Adipocyte (in vitro differentiated cells): ENCODE data around the gene SH3D19.
A peak's percentile ranks its signal among the peaks of the same experiment; 100 is the strongest.

Experiments
- DNase-seq: peaks from one replicate; pipeline ENCODE4 v3.0.0-alpha.2; 2015; ENCODE audit warnings: low read depth
- H3K27me3 ChIP-seq: replicated peaks from 2 replicates; pipeline ENCODE4 v1.7.0; 2013; ENCODE audit warnings: mild to moderate bottlenecking, low read length, moderate library complexity; ENCODE audit not compliant: control insufficient read depth, insufficient read depth
- H3K36me3 ChIP-seq: 2 replicates; pipeline ENCODE4 v1.7.0; 2013; ENCODE audit warnings: low read length, mild to moderate bottlenecking, moderate library complexity; ENCODE audit not compliant: control insufficient read depth, insufficient read depth, severe bottlenecking
- H3K4me1 ChIP-seq: 2 replicates; pipeline ENCODE4 v1.7.0; 2013; ENCODE audit warnings: mild to moderate bottlenecking, low read length, moderate library complexity; ENCODE audit not compliant: control insufficient read depth, insufficient read depth
- H3K4me3 ChIP-seq: 2 replicates; pipeline ENCODE4 v1.7.0; 2013; ENCODE audit warnings: mild to moderate bottlenecking, low read length, moderate library complexity
- H3K9ac ChIP-seq: 2 replicates; pipeline ENCODE4 v1.7.0; 2013; ENCODE audit warnings: mild to moderate bottlenecking, low read length, moderate library complexity
- H3K9me3 ChIP-seq: 2 replicates; pipeline ENCODE4 v1.7.0; 2013; ENCODE audit warnings: mild to moderate bottlenecking, low read length, moderate library complexity; ENCODE audit not compliant: control insufficient read depth

Gene SH3D19

GRCh38 chr4:151204925-151205524, 120.4 kb downstream of the SH3D19 start:
- Histone ChIP-seq H3K4me1 (peaks cover 66% of the 10 kb centered on the region), H3K36me3 (peaks cover 26% of the 10 kb centered on the region), H3K9me3 (no peaks in the 10 kb centered on the region), H3K4me3 (no peak overlapping the region), H3K9ac (no peak overlapping the region), H3K27me3 (no peaks in the 10 kb centered on the region)
- DNase-seq, result no peak

GRCh38 chr4:151202851-151203455, 122.5 kb downstream of the SH3D19 start:
- H3K4me3 ChIP-seq, result peak overlapping the region; percentile 66
- DNase-seq, result peak; percentile 37
- peak overlapping the region; percentile 64 for H3K9ac ChIP-seq
- no peaks in the 10 kb centered on the region for H3K9me3 ChIP-seq
- no peaks in the 10 kb centered on the region for H3K27me3 ChIP-seq
- H3K36me3 ChIP-seq, result peaks cover 19% of the 10 kb centered on the region
- peaks cover 82% of the 10 kb centered on the region for H3K4me1 ChIP-seq

GRCh38 chr4:151202381-151202780, 123.0 kb downstream of the SH3D19 start:
- peak overlapping the region; percentile 66 for H3K4me3 ChIP-seq
- H3K36me3 ChIP-seq, result peaks cover 15% of the 10 kb centered on the region
- H3K9ac ChIP-seq, result peak overlapping the region; percentile 64
- no peak for DNase-seq
- H3K4me1 ChIP-seq, result peaks cover 82% of the 10 kb centered on the region
- no peaks in the 10 kb centered on the region for H3K27me3 ChIP-seq
- no peaks in the 10 kb centered on the region for H3K9me3 ChIP-seq

GRCh38 chr4:151199319-151200190, 125.8 kb downstream of the SH3D19 start:
- Histone ChIP-seq H3K9ac (peak overlapping the region; percentile 87), H3K4me1 (peaks cover 79% of the 10 kb centered on the region), H3K27me3 (no peaks in the 10 kb centered on the region), H3K36me3 (no peaks in the 10 kb centered on the region), H3K4me3 (peak overlapping the region; percentile 63), H3K9me3 (no peaks in the 10 kb centered on the region)
- DNase-seq, result no peak

- Histone ChIP-seq H3K36me3 (no peaks in the 10 kb centered on the region), H3K27me3 (no peaks in the 10 kb centered on the region), H3K9me3 (no peaks in the 10 kb centered on the region), H3K9ac (peak overlapping the region; percentile 87), H3K4me3 (peak overlapping the region; percentile 63), H3K4me1 (peaks cover 74% of the 10 kb centered on the region)
- peak; percentile 60 for DNase-seq
Measured at GRCh38 chr4:151198748-151199147, 126.7 kb downstream of the SH3D19 start.

GRCh38 chr4:151197247-151197646, 128.2 kb downstream of the SH3D19 start:
- Histone ChIP-seq H3K36me3 (no peaks in the 10 kb centered on the region), H3K27me3 (no peaks in the 10 kb centered on the region), H3K4me1 (peaks cover 74% of the 10 kb centered on the region), H3K9ac (peak overlapping the region; percentile 77), H3K4me3 (peak overlapping the region; percentile 69), H3K9me3 (no peaks in the 10 kb centered on the region)
- DNase-seq, result no peak

GRCh38 chr4:151195801-151196200, 129.6 kb downstream of the SH3D19 start:
- no peaks in the 10 kb centered on the region for H3K27me3 ChIP-seq
- peak overlapping the region; percentile 74 for H3K9ac ChIP-seq
- peak overlapping the region; percentile 52 for H3K4me3 ChIP-seq
- no peaks in the 10 kb centered on the region for H3K9me3 ChIP-seq
- H3K36me3 ChIP-seq, result no peaks in the 10 kb centered on the region
- DNase-seq, result peak; percentile 72
- H3K4me1 ChIP-seq, result peaks cover 67% of the 10 kb centered on the region

- Histone ChIP-seq H3K4me3 (no peak overlapping the region), H3K36me3 (peaks cover 7% of the 10 kb centered on the region), H3K4me1 (peaks cover 44% of the 10 kb centered on the region), H3K9me3 (no peaks in the 10 kb centered on the region), H3K9ac (no peak overlapping the region), H3K27me3 (no peaks in the 10 kb centered on the region)
- no peak for DNase-seq
Measured at GRCh38 chr4:151193414-151193813, 132.0 kb downstream of the SH3D19 start.

GRCh38 chr4:151192556-151193235, 132.7 kb downstream of the SH3D19 start:
- peaks cover 40% of the 10 kb centered on the region for H3K4me1 ChIP-seq
- H3K9me3 ChIP-seq, result no peaks in the 10 kb centered on the region
- peak overlapping the region; percentile 19 for H3K4me3 ChIP-seq
- peak; percentile 47 for DNase-seq
- H3K9ac ChIP-seq, result peak overlapping the region; percentile 42
- peaks cover 13% of the 10 kb centered on the region for H3K36me3 ChIP-seq
- H3K27me3 ChIP-seq, result no peaks in the 10 kb centered on the region

GRCh38 chr4:151184523-151185458, 140.6 kb downstream of the SH3D19 start:
- peaks cover 27% of the 10 kb centered on the region for H3K4me1 ChIP-seq
- no peak overlapping the region for H3K9ac ChIP-seq
- DNase-seq, result peak; percentile 67
- peaks cover 44% of the 10 kb centered on the region for H3K36me3 ChIP-seq
- no peaks in the 10 kb centered on the region for H3K9me3 ChIP-seq
- no peak overlapping the region for H3K4me3 ChIP-seq
- no peaks in the 10 kb centered on the region for H3K27me3 ChIP-seq
